HG02938 (cell line): ENCODE data around the gene LRRC28.
"Not testable (repeated sequence)": the region's sequence is repeated elsewhere in the genome, so short reads cannot be mapped to it uniquely, and the experiment has no call there.

Source experiments
- ATAC-seq: cut with Tn5 transposase; IDR thresholded peaks from one replicate; pipeline ENCODE4 v1.9.1; 2021; ENCODE audit warnings: mild to moderate bottlenecking, moderate library complexity; ENCODE audit not compliant: unreplicated experiment

Gene LRRC28

DNA sequence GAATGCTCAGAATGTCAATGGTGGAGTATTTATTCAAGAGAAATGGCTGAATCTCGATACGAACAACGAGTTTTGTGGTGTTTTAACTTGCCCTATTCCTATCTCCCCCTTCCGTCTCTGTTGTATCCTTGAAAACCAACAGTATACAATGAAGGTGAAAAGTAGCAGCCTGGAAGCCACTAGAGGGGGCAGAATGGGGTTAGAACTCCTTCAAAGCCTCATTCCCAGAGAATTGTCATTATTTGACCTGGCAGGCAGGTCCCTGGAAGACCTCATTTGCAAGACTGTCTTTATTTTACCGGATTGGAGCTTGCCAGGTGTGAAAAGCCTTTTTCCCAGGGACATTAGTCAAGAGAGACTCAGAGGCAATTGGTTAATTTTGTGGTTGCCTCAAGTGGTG, 139.4 kb downstream of the LRRC28 start:
- ATAC-seq, result no peak

DNA sequence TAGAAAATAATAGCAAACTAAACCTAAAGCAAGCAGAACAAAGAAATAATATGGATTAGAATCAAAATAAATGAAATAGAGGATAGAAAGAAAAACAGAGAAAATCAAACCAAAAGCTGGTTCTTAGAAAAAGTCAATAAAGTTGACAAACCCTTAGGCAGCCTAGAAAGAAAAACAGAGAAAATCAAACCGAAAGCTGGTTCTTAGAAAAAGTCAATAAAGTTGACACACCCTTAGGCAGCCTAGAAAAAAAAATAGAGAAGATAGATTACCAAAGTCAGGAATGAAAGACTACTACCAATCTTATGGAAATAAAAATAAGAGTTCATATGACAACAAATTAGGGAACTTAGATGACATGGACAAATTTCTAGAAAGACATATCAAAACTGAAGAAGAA, 142.4 kb downstream of the LRRC28 start:
- ATAC-seq, result no peak

DNA sequence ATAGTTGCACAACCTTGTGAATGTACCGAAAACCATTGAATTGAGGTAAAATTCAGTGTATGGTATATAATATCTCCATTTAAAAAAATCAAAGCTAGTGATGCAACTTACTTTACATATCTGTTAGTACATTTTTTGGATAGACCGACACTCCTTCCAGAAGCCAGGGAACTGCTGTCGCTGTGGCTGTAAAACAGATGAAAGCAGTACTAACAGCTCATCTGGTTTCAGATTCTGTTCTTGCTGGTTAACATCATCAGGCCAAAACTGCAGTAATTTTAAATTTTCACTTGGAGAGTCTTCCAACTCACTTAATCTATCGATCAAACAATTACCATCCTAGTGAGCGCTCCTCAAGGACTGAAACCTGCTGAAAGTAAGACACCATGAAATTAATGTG, 145.1 kb downstream of the LRRC28 start:
- ATAC-seq, result no peak

DNA sequence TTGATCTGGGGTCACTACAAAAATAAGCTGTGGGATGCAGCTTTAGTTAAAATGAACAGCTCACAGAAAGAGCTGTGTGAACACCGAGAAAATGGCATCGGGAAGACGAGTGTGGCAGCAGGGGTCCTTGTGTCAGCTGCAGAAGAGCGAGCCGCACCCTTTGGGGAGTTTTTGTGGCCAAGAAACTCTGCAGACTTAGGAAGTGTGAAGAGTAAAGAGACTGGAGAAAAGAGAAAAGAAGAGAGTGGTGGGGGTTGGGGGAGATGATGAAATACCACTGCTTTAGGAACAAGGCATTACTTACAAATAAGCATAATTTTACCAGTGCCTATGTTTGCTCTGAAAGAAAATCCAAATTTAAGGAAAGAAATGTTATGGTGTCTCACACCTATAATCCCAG, 147.8 kb downstream of the LRRC28 start:
- no peak for ATAC-seq

DNA sequence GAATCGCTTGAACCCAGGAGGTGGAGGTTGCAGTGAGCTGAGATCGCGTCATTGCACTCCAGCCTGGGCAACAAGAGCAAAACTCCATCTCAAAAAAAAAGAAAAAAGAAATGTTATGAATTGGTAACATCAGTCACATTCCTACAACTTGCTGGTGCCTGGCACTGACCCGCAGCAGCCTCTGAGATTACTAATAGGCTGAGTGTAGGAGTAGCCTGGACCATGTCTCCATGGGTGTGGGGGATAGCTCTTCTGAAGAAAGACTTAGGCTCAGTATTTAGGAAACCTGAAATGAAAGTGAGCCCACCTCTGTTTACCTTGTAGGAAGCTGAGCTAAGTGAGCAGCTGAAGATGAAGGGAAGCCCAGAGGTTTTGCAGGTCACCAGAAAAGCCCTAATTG, 148.3 kb downstream of the LRRC28 start:
- no peak for ATAC-seq

DNA sequence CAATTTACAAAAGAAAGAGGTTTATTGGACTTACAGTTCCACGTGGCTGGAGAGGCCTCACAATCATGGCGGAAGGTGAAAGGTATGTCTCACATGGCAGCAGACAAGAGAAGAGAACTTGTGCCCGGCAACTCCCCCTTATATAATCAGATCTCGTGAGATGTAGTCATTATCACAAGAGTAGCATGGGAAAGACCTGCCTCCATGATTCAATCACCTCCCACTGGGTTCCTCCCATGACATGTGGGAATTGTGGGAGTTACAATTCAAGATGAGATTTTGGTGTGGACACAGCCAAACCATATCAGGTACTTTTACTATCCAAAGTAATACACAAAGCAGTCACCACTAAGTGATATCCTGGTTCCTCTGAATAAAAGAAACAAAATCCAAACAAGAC, 149.9 kb downstream of the LRRC28 start:
- ATAC-seq, result not testable (repeated sequence)

DNA sequence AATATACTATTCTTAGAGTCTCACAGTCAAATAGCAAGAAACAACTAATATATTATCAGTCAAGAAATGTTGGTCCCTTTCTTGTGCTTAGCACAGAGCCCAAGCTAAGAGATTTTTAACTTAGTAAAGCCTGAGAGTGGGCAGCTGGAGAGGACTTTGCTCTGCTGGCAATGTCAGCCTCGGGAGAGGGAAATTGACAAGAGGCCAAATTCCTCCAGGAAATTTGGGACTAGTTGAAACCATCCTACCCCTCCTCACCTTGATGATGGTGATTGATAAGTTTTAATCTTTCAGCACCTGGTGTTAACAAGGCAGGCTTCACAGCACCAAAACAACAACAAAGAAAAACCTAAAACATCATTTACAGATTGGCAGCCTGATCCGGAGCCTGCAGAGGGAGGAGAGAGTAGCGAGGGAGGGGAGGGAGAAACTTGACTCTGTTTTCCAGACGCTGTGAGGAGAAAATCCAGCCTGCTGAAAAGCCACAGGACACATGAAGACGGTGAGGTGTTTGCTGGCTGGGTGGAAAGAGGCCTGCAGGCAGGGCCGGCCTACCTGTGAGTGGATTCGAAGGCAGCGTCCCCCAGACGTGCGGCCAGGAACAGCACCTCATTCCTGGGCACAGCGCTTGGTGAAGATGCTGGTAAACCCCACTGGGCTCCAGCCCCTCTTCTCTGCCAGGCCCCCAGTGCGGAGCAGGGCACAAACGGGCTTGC, 150.9 kb downstream of the LRRC28 start:
- ATAC-seq, result no peak

DNA sequence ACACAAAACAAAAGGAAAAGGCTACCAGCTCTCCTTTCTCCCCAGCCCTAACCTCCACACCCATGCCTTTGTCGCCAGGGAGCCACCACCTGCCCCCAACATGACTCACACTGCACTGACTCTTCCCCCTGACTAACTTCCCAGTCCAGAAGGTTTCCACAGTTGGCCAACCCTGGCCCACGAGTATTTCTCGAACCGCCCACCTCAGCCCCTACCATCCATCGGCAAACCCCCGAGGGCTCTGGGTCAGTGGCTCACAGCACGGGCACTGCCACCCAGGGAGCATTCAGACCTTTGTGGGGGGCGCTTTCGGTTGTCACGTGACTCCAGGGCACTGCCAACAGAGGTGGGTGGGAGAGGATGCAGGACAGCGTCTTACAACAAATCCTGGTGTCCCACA, 152.3 kb downstream of the LRRC28 start:
- no peak for ATAC-seq

DNA sequence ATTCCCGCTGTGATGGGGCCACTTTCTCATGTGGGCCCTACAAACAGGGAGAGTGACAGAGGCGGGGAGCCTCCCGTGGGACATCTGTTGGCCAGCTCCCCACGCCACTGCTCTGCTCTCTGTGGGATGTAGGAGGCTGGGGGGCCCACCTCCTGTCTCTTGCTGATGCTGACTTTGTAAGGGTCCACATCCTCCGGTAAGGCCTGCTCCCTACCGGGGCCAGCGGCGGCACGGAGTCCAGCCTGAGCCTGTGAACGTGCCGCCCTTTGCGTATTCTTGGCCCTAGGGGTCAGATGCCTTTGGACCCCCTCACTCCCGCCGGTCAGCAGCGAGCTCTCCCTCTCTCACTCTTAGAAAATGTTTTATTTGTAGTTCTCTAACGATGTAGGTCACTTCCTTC, 153.2 kb downstream of the LRRC28 start:
- no peak for ATAC-seq

DNA sequence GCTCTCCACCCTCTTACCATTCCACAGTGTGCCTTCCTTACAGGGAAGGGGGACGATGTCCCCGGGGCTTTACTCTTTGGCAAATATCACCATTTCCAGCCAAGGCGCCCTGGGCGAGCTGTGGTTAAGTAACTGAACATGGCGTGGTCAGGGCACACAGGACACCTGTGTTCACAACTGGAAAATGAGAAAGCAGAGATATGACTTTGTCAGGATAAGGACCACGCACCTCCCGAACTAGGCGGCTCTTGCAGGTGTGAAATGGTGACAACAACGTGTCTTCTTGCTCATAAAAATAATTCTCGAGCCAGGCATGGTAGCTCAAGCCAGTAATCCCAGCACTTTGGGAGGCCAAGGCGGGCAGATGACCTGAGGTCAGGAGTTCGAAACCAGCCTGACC, 154.8 kb downstream of the LRRC28 start:
- no peak for ATAC-seq

DNA sequence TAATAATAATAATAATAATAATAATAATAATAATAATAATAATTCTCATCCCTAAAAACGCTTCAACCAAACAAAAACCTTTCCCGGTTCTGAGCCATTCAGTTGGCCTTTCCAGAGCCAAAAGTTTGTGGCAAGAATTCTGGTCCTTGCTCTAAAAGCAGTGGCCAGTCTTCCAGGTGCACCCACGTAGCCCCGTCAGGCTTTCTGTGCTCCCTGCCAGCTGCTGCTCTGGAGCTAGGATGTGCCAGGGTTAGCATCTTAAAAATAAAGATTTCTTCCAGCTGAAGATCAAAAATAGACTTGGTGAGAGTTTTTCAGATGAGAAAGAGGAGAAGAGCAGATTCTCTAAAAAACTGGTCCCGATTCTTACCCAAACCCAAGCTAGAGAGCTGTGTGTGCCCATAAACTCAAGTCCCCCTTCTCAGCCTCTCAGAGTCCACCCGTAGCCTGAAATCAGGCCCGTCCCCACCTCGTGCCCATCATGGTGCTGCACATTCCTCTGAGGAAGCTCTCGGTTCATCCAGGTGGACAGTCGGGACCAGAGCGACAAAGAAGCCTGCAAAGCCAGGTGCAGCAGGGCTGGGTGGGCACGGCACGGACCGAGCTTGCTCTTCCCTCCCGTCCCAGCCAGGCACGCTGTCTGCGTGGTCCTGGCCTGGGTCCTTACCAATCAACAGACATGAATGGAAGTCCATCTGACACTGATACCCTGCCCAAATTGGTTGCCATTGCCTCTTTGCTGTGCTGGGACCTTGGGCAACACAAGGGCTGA, 155.6 kb downstream of the LRRC28 start:
- no peak for ATAC-seq

DNA sequence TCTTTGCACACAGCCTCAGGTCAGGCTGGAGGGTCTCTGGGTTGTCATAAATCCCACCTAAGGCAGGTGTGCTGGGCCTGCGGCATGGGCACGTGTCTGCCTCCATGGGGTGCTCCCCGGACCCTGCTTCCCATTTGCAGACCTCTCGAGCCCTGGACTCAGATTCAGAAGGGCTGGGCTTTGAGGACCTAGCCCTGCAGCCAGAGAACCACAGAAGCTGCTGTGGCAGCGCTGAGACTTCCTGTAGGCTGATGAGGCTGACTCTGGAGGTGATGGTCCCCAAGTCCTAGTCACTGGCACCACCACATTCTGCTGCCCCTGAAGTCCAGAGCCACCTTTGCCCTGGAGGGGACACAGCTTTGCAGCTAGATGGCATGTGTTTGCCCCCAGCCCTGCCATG, 156.4 kb downstream of the LRRC28 start:
- no peak for ATAC-seq

DNA sequence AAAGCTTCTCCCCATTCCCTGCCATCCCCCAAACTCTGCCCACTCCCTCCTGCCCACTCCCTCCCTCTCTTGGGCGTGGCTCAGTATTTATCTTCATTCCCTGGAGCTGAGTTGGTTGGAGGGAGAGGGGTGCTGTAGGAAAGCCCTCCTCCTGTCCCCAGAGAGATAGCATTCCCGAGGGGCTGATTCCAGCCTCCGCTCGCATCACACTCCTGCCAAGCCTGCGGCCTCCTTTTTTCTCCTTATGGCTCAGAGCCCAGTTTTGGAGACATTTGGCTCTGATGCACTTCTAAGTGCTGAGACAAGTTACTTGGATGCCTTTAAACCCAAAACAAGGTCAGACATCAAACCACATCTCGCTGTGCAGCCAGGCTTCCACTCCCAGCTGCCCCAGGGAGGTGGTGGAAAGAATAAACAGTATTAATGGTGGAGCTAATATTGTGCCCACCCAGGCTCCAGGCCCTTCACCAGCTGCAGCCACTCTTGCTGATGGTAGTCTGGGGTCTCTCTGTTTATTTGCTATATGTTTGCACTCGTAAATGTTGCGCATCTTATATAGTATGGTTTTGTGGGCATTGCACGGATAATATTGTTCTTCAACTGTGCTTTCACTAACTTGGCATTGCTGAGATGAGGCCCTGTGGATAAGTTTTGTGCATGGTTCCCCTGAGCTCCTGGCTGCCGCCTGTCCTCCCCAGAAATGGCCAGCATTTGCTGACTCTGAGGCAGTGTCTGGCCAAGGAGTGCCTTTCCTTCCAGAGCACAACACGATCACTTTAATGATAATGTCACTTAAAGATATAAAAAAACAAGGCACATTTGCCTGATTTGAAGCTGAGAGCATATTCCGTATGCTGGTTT, 157.2 kb downstream of the LRRC28 start:
- ATAC-seq, result no peak

DNA sequence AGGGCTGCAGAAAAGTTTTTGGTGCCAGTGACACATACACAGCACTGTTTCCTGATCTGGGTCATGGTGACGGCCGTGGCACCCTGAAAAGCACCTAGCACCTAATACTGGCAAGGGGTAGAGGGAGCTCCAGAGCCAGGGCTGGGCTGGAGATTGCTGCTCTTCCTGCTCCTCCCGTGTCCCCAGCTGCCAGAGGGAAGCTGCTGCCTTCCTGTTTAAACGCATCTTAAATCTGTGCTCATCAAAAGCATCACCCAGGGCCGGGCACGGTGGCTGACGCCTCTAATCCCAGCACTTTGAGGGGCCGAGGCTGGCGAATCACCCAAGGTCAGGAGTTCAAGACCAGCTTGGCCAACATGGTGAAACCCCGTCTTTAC, 157.8 kb downstream of the LRRC28 start:
- no peak for ATAC-seq

DNA sequence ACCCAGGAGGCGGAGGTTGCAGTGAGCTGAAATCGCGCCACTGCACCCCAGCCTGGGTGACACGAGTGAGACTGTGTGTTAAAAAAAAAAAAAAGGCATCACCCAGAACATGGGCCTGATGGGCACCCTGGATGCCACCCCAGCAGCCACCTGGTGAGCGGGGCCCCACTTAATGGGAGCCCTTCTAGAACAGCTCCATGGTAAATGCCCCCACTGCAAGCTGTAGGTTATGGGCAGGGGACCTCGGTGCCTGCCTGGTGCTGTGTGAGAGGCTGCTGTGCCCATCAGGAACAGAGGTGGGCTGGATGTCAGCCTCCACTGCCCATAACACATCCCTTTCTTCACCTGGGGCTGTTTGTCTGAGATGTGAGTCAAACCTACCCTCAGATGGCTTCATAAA, 158.3 kb downstream of the LRRC28 start:
- ATAC-seq, result no peak

DNA sequence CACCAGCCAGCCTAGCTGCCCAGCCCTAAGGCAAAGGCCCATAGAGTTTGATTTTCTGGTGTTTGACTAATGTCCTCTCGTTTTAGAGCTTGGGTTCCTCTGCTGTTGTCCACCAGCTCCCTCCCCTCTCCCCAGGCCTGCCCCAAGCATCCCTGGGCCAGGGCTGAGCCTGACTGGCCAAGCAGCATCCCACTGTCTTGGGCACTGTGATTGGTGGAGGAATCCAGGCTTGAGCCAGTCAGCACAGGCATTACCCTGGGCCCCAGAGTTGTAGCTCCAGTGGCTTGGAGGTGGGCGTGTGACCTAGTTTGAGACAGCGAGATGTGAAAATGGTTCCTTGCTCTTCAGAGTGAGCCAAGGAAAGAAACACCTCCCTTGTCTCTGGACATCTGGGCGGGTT, 159.2 kb downstream of the LRRC28 start:
- ATAC-seq, result no peak

DNA sequence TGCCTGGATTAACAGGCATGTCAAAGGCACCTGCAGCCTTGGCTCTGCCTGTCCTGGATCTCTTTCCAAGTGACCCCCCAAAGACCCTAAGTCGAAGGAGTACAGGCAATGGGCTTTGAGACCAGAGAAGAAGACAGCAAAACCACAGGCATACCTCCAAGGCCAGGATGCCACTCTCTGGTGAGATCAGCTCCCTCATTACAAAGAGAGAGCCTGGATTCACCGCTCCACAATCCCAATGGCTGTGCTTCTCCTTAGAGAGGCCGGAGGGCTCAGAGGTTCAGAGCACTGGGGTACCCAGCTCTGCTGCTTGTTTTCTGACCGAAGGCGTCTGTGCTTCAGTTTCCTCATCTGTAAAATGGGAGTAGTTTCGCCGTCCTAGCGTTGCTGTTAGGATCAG, 160.0 kb downstream of the LRRC28 start:
- ATAC-seq, result no peak

DNA sequence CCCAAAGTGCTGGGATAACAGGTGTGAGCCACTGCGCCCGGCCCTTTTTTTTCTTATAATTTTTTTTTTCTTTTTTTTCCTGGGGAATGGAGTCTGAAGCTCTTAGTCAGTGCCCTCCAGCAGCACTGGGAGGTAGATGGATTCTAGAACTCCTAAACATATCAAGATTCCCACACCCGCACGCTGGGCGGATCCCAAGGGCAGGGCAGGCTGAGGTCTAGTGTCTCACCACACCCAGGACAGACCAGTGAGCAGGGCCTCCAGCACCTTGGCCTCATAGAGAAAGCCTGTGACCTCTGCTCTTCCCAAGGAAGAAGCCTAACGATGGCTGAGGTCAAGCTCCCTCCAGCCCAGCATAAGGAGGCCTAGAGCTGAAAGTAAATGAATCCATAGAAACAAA, 160.8 kb downstream of the LRRC28 start:
- ATAC-seq, result no peak

DNA sequence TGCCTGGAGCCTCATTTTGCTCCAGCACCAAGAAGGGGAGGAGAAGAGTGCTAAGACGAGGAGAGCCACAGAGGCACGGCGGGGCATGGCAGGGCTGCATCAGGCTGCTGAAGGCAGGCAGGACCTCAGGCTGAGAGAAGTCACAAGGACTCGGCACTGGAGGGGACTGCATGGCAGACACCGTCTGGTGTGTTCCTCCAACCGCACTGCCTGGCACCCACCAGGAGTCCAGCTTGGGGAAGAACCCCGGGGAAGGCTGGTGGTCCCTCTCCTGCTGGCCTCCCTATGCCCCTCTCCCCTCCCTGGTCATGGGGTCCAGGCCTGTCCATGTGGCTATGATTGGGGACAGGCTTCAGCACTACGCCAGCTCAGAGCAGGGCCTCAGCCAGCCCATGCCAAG, 161.3 kb downstream of the LRRC28 start:
- ATAC-seq, result no peak

DNA sequence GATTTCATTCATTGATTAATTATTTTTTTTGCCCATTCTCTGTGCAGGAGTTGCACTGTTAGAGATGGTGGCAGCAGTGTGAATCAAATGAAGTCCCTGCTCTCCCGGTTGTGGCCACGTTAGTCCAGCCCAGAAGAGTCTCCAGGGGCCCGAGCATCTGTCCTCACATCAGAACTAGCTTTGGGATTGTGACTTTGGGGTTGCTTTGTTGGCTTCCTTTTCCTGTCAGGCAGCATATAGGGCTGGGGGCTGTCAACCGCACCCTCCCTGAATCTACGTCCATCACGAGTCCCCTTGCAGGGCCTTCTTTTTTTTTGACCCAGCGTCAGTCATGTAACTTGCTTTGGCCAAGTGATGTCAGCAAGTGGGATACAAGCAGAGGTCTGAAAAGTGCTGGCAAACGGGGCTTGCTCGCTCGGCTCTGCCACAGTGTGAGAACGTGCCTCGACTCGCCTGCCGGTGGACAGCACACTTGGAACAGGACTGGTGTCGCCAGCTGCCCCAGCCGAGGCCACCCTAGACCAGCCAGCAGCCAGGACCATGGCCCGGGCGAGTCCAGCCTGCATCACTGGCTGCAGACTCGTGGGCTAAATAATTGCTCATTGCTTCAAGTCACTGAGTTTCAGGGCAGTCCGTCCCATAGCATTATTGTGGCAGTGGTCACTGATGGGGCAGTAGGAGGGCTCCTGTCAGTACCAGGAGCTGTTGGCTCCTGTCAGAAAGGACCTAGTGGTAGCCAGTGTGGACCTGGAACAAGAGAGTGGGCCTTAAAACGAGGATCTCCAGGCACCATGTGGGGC, 162.9 kb downstream of the LRRC28 start:
- no peak for ATAC-seq
